Activated effector memory CD4-positive, alpha-beta T cell treated with anti-CD3 and anti-CD28 coated beads, Interleukin-2, amount 50 U/mL, for 16 hours (primary cell): ENCODE results near the gene UCHL5.
A peak's percentile ranks its signal among the peaks of the same experiment; 100 is the strongest.
"Not testable (repeated sequence)": the region's sequence is repeated elsewhere in the genome, so short reads cannot be mapped to it uniquely, and the experiment has no call there.

Experiments used
- DNase-seq: peaks from one replicate; pipeline ENCODE4 v3.0.0-alpha.2; 2020

UCHL5 gene

GRCh38 chr1:193062698-193063463 is 3.7 kb upstream of the UCHL5 start:
- no peak for DNase-seq

GRCh38 chr1:193060938-193061337 is 1.8 kb upstream of the UCHL5 start:
- no peak for DNase-seq

DNA sequence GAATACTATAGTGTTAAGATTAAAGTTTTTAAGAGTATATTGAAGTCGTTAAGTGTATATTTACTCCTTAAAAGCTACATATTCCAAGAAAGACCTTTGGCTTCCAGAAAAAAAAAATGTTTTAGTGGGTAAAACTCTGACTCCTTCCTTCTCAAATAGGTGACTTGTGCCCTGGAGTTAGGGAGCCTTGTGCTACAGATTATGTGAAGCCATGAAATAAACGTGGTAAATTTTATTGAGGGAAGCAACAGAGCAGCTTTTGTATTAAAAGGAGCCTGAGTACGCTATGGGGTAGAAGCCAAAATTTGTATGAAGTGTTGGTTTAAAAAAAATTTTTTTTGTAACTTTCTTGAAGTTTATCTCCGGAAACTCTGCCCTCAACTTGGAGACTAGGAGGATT is 1.2 kb upstream of the UCHL5 start:
- no peak for DNase-seq

GRCh38 chr1:193060115-193060403 is 899 bp upstream of the UCHL5 start:
- DNase-seq: no peak

GRCh38 chr1:193058529-193059281 is 455 bp downstream of the UCHL5 start:
- DNase-seq: peak; percentile 84

- DNase-seq: no peak
Observed at GRCh38 chr1:193054169-193054675, 4.9 kb downstream of the UCHL5 start.

- DNase-seq: not testable (repeated sequence)
Observed at GRCh38 chr1:193048913-193049312, 10.2 kb downstream of the UCHL5 start.

- DNase-seq: no peak
Observed at GRCh38 chr1:193042766-193043691, 16.1 kb downstream of the UCHL5 start.

- no peak for DNase-seq
Observed at GRCh38 chr1:193040011-193040410, 19.1 kb downstream of the UCHL5 start.

DNA sequence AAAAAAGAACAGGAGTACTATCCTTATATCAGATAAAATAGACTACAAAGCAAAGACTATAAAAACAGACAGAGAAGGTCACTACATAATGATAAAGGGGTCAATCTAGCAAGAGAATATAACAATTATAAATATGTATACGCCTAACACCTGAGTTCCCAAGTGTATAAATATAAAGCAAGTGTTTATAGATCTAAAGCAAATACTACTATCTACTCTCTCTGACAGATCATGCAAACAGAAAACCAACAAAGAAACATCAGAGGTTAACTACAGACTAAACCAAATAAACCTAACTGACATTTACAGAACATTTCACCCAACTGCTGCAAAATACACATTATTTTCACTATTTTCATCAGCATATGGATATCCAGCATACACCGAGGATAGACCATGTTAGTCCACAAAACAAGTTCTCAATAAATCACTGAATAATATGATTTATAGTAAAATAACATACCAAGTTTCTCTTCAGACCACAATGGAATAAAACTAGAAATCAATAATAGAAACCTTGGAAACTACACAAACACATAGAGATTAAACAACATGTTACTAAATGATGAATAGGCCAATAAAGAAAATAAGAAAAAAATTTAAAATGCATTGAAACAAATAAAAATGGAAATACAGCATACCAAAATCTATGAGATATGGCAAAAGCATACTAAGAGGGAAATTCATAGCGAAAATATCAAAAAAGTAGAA is 22.7 kb downstream of the UCHL5 start:
- no peak for DNase-seq

- no peak for DNase-seq
Observed at GRCh38 chr1:193033610-193034009, 25.6 kb downstream of the UCHL5 start.

DNA sequence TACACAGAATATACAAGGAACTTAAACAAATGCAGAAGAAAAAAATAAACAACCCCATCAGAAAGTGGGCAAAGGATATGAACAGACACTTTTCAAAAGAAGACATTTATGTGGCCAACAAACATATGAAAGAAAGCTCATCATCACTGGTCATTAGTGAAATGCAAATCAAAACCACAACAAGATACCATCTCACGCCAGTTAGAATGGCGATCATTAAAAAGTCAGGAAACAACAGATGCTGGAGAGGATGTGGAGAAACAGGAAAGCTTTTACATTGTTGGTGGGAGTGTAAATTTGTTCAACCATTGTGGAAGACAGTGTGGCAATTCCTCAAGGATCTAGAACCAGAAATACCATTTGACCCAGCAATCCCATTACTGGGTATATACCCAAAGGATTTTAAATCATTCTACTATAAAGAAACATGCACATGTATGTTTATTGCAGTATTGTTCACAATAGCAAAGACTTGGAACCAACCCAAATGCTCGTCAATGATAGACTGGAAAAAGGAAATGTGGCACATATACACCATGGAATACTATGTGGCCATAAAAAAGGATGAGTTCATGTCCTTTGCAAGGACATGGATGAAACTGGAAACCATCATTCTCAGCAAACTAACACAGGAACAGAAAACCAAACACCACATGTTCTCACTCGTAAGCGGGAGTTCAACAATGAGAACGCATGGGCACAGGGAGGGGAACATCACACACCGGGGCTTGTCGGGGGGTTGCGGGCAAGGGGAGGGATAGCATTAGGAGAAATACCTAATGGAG is 26.3 kb downstream of the UCHL5 start:
- not testable (repeated sequence) for DNase-seq

DNA sequence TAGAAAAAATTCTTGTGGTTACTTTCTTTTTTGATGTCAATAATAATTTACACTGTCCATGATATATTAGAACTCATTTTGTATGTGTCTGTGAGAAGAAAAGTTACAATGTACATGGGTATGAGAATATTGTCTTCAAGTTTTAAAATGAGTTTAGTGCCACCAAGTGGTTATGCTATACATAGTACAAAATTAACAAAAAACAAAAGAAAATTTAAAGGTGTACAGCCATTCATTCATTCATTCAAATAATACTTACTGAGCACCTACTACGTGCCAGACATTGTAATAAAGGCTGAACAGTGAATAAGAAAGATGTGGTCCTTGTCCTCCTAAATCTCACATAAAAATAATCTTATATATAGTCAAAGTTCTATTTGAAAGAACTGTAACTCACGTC is 27.7 kb downstream of the UCHL5 start:
- DNase-seq: no peak

DNA sequence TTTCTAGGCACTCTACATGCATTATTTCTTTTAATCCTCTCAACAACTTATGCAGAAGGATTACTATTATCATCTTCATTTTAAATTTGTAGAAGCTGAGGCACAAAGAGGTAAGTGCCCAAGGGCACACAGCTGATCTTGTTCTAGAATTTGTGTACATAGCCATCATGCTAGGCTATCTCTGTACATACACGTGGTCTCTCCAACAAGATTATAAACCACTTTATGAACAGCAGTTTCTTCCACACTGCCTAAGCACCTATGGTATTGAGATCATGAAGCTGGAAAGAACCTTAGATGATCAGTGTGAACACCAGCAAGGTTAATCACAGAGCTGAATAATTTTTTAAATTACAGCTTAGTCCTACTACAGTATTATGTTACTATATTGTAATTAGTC is 28.9 kb downstream of the UCHL5 start:
- DNase-seq: no peak

GRCh38 chr1:193025218-193025617 is 33.9 kb downstream of the UCHL5 start:
- no peak for DNase-seq

- no peak for DNase-seq
Observed at GRCh38 chr1:193019442-193020026, 39.6 kb downstream of the UCHL5 start.

DNA sequence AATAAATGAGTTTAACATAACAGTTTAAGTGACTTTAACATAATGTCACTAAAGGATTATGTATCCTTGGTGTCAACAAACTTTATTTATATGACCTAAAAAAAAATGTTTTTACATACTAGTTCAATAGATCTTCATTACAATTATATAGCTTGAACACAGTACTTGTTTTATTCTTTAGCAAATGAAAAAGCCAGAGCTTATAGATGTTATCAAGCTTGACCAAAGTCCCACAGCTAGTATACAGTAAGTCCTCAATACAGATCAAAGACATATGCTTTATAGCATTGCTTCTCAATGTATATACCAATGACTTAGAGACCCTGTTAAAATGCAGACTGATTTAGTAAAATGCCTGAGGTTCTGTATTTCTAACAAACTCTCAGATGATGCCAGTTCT is 42.4 kb downstream of the UCHL5 start:
- DNase-seq: no peak

GRCh38 chr1:193014400-193014799 is 44.8 kb downstream of the UCHL5 start:
- no peak for DNase-seq

DNA sequence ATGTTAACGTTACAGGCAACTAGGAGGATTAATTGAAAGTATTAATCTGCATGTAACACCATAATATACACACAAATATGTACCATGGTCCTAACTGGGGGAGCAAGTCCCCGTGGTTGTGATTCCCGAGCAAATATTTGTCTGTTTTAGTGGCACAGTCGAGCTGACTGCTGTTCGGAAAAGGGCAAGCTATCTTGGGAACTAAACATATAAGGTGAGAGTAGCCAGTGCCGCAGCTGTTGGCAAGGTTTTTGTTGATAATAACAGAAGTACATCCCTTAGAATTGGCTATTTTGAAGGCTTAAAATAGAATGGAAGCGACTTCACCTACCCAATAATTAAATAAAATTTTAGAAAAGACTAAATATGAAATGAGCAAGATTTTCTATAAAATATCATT is 45.5 kb downstream of the UCHL5 start:
- no peak for DNase-seq

DNA sequence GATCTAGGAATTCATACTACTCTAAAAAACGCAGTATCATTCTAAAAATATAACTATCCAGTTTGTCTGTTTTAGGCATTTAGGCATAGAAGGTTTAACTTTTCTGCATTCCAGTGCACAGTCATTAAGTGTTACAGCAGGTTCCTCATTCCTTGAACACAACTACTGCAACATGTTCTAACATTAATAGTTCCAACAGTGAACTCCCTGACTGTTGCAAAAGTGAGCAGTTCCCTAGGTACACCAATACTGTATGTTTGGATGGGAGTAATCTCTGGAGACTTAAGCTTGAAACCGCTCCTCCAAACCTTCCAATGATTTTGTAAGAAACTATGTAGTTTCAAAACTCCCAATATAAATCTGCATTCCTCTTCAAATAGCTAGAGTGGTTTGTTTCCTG is 46.2 kb downstream of the UCHL5 start:
- DNase-seq: no peak

DNA sequence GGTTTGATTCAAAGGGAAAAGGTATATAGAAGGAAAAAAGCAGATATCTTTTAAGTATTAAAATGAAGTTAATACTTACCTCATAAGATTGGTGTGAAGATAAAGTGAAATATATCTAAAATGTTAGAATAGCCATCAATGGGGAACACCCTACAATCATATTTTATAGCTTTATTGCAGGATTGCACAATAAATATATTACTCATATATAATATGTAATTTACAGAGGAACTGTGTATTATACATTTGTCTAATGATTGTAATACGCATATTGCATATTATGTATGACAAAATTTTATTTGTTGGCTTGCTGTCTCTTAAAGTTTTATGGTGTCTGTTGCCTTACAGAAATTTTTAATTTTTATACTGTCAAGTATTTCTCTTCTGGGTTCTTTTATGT is 47.8 kb downstream of the UCHL5 start:
- no peak for DNase-seq
